Measurements from ENCODE around the gene ANKRD63. TPM values are rescaled to one million over a fixed set of nuclear protein-coding genes. Genes with fewer than 3 reads are reported as not detected.
A peak's percentile ranks its signal among the peaks of the same experiment; 100 is the strongest.

The ANKRD63 gene
- total RNA-seq, 1 experiment from 2014 or later, result 0.46 TPM

DNA sequence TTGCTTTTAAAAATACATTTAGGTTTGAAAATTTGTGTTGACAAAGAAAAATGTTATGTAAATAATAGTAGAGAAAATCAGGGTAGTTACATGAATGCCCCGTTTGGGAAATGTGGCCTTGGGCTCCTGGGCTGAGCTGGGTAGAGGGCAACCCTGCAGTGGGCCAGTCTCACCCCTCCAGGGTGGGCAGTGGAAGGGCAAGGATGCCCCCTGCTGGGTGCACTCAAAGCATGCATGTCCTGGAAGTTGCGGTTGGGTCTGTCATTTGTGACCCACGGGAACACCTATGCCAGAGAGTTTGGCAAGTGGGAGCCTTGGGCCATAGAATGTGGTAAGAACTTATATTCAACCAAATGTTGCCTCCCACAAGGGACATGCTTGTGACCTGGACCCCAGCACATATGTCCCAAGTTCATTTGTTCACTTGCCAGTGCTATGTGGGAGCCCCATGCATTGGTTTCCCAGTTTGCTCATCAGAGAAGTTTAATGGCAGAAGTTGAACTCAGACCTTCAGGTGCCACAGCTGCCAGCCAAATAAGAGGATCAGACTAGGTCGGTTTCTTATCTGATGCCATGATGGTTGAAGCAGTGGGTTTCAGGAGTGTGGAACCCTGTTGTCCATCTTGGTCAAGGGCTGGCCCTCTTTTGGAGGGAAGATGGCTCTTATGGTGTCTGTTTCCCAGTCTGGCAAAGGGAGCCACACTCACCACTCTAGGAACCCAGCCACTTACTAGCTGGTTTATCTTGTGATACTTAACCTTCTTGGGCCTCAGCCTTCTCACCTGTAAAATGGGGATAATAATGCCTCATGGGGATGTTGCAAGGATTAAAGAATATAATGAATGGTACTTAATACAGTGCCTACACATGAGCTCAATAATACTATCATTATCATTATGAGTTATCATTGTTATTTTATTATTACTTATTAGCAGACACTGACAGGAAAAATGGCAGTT is 27.4 kb upstream of the ANKRD63 start:
- Histone ChIP-seq H3K56ac (ENCODE audit: insufficient read length, low read depth, low read length) (no peak overlapping the region), H2BK120ac (ENCODE audit: low read depth, low read length, poor library complexity, severe bottlenecking) (no peak overlapping the region), H4K5ac (ENCODE audit: insufficient read length, low read depth, low read length) (no peak overlapping the region), H2AFZ (ENCODE audit: low read length) (no peak overlapping the region), H3K18ac (ENCODE audit: insufficient read length, low read depth, low read length) (no peak overlapping the region), H3K79me1 (ENCODE audit: insufficient read depth, low read depth, low read length, poor library complexity, severe bottlenecking) (no peaks in the 10 kb centered on the region), H4K91ac (ENCODE audit: insufficient read length, low read depth, low read length) (no peak overlapping the region), H3K9me3 (ENCODE audit: control insufficient read depth, low read depth, low read length) (no peaks in the 10 kb centered on the region), H2BK20ac (ENCODE audit: low read depth, low read length, poor library complexity, severe bottlenecking) (no peak overlapping the region), H2BK12ac (ENCODE audit: insufficient read length, low read depth, low read length) (no peak overlapping the region), H3K14ac (ENCODE audit: insufficient read depth, low read length) (no peak overlapping the region), H2BK15ac (ENCODE audit: low read depth, low read length) (no peak overlapping the region), H3K23me2 (ENCODE audit: insufficient read length, low read depth, low read length, poor library complexity, severe bottlenecking) (no peaks in the 10 kb centered on the region), H2AK5ac (ENCODE audit: insufficient read length, low read length) (no peak overlapping the region), H3K27ac (ENCODE audit: insufficient read length, low read depth, low read length) (no peak overlapping the region), H3K27me3 (ENCODE audit: insufficient read depth, low read length) (no peaks in the 10 kb centered on the region), H3K4me1 (ENCODE audit: insufficient read depth, low read length) (peaks cover 6% of the 10 kb centered on the region; the same call in 1 of the 2 replicates), H3K4ac (ENCODE audit: low read depth, low read length) (no peak overlapping the region), H3K9ac (ENCODE audit: extremely low read depth, insufficient read length, low read length) (no peak overlapping the region), H4K8ac (replicated peaks; ENCODE audit: insufficient read length, low read depth, low read length) (no peak overlapping the region), H3K79me2 (ENCODE audit: insufficient read depth, low read length) (no peaks in the 10 kb centered on the region), H4K20me1 (ENCODE audit: control insufficient read depth, insufficient read depth, insufficient read length) (no peaks in the 10 kb centered on the region), H3K4me2 (ENCODE audit: insufficient read depth, insufficient read length, low read length) (no peak overlapping the region), H3T11ph (ENCODE audit: low read length) (no peak overlapping the region), H3K23ac (ENCODE audit: insufficient read length, low read depth, low read length) (no peak overlapping the region), H2BK5ac (ENCODE audit: insufficient read length, low read length) (no peak overlapping the region)
- peaks cover 30 to 41% of the 10 kb centered on the region in 2 experiments for H3K4me1 Mint-ChIP-seq
- peak overlapping the region in 1 of 2 experiments; percentile 55; a peak in 1 of 5 replicates for H3K4me3 Mint-ChIP-seq
- TF ChIP-seq, protein P1, sequence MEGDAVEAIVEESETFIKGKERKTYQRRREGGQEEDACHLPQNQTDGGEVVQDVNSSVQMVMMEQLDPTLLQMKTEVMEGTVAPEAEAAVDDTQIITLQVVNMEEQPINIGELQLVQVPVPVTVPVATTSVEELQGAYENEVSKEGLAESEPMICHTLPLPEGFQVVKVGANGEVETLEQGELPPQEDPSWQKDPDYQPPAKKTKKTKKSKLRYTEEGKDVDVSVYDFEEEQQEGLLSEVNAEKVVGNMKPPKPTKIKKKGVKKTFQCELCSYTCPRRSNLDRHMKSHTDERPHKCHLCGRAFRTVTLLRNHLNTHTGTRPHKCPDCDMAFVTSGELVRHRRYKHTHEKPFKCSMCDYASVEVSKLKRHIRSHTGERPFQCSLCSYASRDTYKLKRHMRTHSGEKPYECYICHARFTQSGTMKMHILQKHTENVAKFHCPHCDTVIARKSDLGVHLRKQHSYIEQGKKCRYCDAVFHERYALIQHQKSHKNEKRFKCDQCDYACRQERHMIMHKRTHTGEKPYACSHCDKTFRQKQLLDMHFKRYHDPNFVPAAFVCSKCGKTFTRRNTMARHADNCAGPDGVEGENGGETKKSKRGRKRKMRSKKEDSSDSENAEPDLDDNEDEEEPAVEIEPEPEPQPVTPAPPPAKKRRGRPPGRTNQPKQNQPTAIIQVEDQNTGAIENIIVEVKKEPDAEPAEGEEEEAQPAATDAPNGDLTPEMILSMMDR (conservative IDR thresholded peaks at IDR 0.05), result peak; percentile 90
- peaks cover 54% of the 10 kb centered on the region for H3K27me3 Mint-ChIP-seq (ENCODE audit: low read depth)
- H3K9me3 Mint-ChIP-seq, result no peaks in the 10 kb centered on the region; a peak in 1 of 5 replicates
- no peak overlapping the region; a peak in 1 of 7 replicates for H3K27ac Mint-ChIP-seq
- DNase-seq, result peak; percentile 80
- WGBS (ENCODE audit: extremely low coverage, insufficient read length, low lambda C conversion rate), result no CpG with 5 or more reads among the region's 4 CpGs
- H3K36me3 Mint-ChIP-seq (ENCODE audit: insufficient read depth in 1 of 3, low read depth in 3 of 3), result no peaks in the 10 kb centered on the region
